GM19372 (cell line): ENCODE data around the gene MYNN.

Experiments used
- ATAC-seq: cut with Tn5 transposase; IDR thresholded peaks from one replicate; pipeline ENCODE4 v1.9.1; 2021; ENCODE audit warnings: mild to moderate bottlenecking, low read depth, moderate library complexity; ENCODE audit not compliant: unreplicated experiment

The MYNN gene

DNA sequence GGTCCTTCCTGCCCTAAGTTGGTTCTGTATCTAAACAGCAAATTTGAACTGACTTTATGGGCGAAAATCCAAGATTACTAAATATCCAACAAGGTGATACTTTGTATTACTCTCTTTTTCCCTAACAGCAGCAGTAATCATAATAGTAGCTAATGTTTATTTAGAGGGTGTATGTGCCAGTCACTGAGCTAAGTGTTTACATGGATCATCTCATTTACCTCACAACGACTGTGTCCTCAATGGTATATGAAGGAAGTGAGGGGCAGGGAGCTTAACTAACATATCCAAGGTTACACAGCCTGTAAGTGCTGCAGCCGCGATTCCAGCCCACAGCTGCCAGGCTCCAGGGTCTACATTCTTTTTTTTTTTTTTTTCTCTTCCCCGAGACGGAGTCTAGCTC, 49.8 kb downstream of the MYNN start:
- no peak for ATAC-seq

GRCh38 chr3:169825316-169825715, 52.1 kb downstream of the MYNN start:
- no peak for ATAC-seq

DNA sequence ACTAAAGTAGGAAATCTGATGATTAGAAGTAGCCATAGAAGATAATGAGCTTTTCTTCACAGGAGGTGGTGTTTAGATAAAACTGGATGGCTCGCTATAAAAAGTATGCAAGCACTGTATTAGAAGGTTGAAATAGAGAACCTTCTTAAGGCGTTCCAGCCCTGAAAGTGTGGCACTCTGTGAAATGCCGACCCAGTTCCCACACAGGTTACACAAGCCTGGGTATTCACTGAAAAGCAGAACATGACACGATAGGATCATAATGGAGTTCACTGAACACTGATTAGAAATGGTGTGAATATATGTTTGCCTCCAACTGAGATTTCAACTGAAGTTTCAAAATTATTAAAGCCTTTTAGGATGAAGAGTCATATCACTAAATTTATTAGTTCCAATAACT, 54.5 kb downstream of the MYNN start:
- ATAC-seq: no peak

GRCh38 chr3:169835533-169835932, 62.3 kb downstream of the MYNN start:
- ATAC-seq: no peak

DNA sequence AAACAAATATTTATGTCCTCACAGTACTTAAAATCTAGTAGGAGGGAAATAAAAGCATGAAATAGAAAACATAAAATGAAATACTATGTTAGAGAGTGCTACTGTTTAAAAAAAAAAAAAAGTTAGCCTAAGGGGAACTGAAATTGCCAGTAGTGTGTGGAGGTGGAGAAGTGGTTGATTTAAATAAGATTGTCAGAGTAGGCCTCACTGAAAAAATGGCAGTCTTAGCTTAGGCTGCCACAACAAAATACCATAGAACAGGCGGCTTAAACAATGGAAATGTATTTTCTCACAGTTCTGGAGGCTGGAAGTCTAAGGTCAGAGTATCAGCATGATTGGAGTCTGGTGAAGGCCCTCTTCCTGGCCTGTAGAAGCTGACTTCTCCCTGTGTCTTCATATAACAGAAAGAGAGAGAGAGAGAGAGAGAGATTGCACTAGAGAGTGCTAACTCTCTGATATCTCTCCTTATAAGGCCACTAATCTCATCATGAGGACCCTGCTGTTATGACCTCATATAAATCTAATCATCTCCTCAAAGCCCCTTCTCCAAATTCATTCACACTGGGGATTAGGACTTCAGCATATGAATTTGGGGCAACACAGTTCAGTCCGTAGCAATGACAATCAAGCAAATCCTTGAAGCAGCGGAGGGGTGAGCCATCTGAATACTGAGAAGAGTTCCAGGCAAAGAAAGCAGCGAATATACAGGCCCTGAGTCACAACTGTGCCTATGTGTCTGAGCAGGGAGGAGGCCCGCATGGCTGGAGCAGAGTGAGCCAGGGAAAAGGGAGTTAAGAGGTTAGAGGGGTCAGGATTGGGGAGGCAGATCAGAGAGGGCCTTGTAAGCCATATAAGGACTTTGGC, 63.1 kb downstream of the MYNN start:
- peak; percentile 91 for ATAC-seq

DNA sequence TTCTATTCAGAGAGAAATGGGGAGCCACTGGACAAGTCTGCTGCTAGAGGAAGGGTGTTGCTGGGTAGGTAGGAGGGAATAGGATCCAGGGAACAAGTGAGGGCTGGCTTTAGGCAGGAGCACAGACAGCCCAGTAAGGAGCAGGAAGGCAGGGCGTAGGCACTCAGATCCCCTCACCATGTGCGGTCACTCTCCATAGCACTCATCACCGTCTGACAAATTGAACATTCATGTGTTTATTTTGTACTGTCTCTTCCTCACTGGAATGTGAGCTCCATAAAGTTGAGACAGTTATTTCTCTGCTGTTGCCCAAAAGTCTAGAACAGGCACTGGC, 63.7 kb downstream of the MYNN start:
- no peak for ATAC-seq

GRCh38 chr3:169838511-169839030, 65.4 kb downstream of the MYNN start:
- ATAC-seq: no peak
